HCT116 (cell line): ENCODE results near the gene LBHD1. TPM values are rescaled to one million over a fixed set of nuclear protein-coding genes. Genes with fewer than 3 reads are reported as not detected.

Experiments used
- ATAC-seq: fragments of 200-7000 bp; cut with Tn5 transposase; 2 replicates; pipeline ENCODE4 v1.9.1; 2020; ENCODE audit warnings: mild to moderate bottlenecking, moderate library complexity
- BruUV-seq: library from RNA; stranded (reverse); fragments of 400-500 nt; replicated peaks from 2 replicates; lab custom pipeline; 2021; lab: Mats Ljungman, UMichigan
- CTCF ChIA-PET: fragments of 300-600 bp; sonication (Branson Sonifier 250); formaldehyde crosslinking; loops from one replicate; lab custom pipeline; 2021; ENCODE audit warnings: antibody characterized with exemption; lab: Charles Lee
- POLR2A ChIA-PET: fragments of 300-600, 350-600 bp; sonication (Branson Sonifier 250); formaldehyde crosslinking; loops from one replicate; lab custom pipeline; 2021; ENCODE audit warnings: antibody characterized with exemption; lab: Charles Lee
- RAD21 ChIA-PET, 2 experiments: fragments of 300-600 bp; sonication (Branson Sonifier 250); formaldehyde crosslinking; loops; one replicate each; lab custom pipeline; 2023; ENCODE audit warnings: low total read pairs in 2 of 2; ENCODE audit not compliant: uncharacterized antibody in 2 of 2, unreplicated experiment in 2 of 2, low non-redundant PET in 1 of 2; lab: Charles Lee
- DNase-seq: peaks from one replicate; pipeline ENCODE4 v3.0.0-alpha.2; 2010; ENCODE audit warnings: low read depth, low spot score
- H2AFZ ChIP-seq: fragments of 200-600 bp; shearing (Covaris generic), sonication (generic); 2 replicates; pipeline ENCODE4 v1.6.1; 2017; ENCODE audit warnings: low read depth, mixed run types, mixed read lengths, antibody characterized with exemption, low read length; ENCODE audit not compliant: poor library complexity, severe bottlenecking
- H3K27ac ChIP-seq: 2 replicates; pipeline ENCODE4 v1.5.1; 2012; ENCODE audit warnings: low read depth, low read length
- H3K27me3 ChIP-seq: fragments of 200-600 bp; sonication (generic); 2 replicates; pipeline ENCODE4 v1.6.1; 2016; ENCODE audit warnings: mixed run types, low read length, mixed read lengths; ENCODE audit not compliant: insufficient read depth
- H3K36me3 ChIP-seq, 2 experiments: fragments of 200-500 bp in 1 of 2; fragments of 200-600 bp in 1 of 2; sonication (Bioruptor generic) in 1 of 2; sonication (generic) in 1 of 2; 2 replicates each; pipeline versions ENCODE4 v1.5.1 to v1.6.1; 2014 to 2016; ENCODE audit warnings: low read length in 2 of 2, inconsistent platforms in 1 of 2, mixed read lengths in 1 of 2, mixed run types in 1 of 2; ENCODE audit not compliant: insufficient read depth in 2 of 2, control insufficient read depth in 1 of 2
- H3K4me1 ChIP-seq, 2 experiments: fragments of 200-600 bp in 1 of 2; sonication (generic) in 1 of 2; 2 replicates each; pipeline versions ENCODE4 v1.5.1 to v1.6.1; 2012 to 2017; ENCODE audit warnings: low read length in 2 of 2, inconsistent platforms in 1 of 2, mild to moderate bottlenecking in 1 of 2, mixed read lengths in 1 of 2, mixed run types in 1 of 2, moderate library complexity in 1 of 2; ENCODE audit not compliant: insufficient read depth in 2 of 2, control insufficient read depth in 1 of 2
- H3K4me2 ChIP-seq: fragments of 200-600 bp; sonication (generic); 2 replicates; pipeline ENCODE4 v1.6.1; 2017; ENCODE audit warnings: mixed run types, low read length, mixed read lengths
- H3K4me3 ChIP-seq, 2 experiments: fragments of 200-600 bp in 1 of 2; sonication (generic) in 1 of 2; replicated peaks in 1 of 2; 2 replicates each; pipeline ENCODE4 v1.5.1; 2011 to 2016; ENCODE audit warnings: low read length in 2 of 2, control low read depth in 1 of 2, low read depth in 1 of 2, mild to moderate bottlenecking in 1 of 2, mixed read lengths in 1 of 2, mixed run types in 1 of 2
- H3K79me2 ChIP-seq: fragments of 200-600 bp; sonication (generic); 2 replicates; pipeline ENCODE4 v1.6.1; 2017; ENCODE audit warnings: mild to moderate bottlenecking, mixed run types, low read length, moderate library complexity, mixed read lengths; ENCODE audit not compliant: insufficient read depth
- H3K9ac ChIP-seq: fragments of 200-600 bp; sonication (generic); 2 replicates; pipeline ENCODE4 v1.6.1; 2016; ENCODE audit warnings: low read length, mixed read lengths
- H3K9me2 ChIP-seq: fragments of 200-600 bp; sonication (generic), shearing (Covaris generic); 2 replicates; pipeline ENCODE4 v1.6.1; 2017; ENCODE audit warnings: mixed run types, mild to moderate bottlenecking, moderate library complexity; ENCODE audit not compliant: insufficient read depth
- H3K9me3 ChIP-seq, 2 experiments: fragments of 200-500 bp in 1 of 2; fragments of 200-600 bp in 1 of 2; sonication (Bioruptor generic) in 1 of 2; sonication (generic) in 1 of 2; 2 replicates each; pipeline ENCODE4 v1.6.1; 2014 to 2017; ENCODE audit warnings: low read length in 2 of 2, mixed read lengths in 2 of 2, inconsistent platforms in 1 of 2, low read depth in 1 of 2, mild to moderate bottlenecking in 1 of 2, mixed run types in 1 of 2, moderate library complexity in 1 of 2; ENCODE audit not compliant: control insufficient read depth in 1 of 2, insufficient read depth in 1 of 2
- H4K20me1 ChIP-seq: fragments of 200-600 bp; sonication (generic), shearing (Covaris generic); 2 replicates; pipeline ENCODE4 v1.6.1; 2017; ENCODE audit warnings: mixed run types, mild to moderate bottlenecking, moderate library complexity; ENCODE audit not compliant: insufficient read depth
- ATF3 ChIP-seq: IDR thresholded peaks from 2 replicates; pipeline ENCODE4 v1.6.1; 2012
- EGR1 ChIP-seq: IDR thresholded peaks from 2 replicates; pipeline ENCODE4 v1.6.1; 2012; ENCODE audit warnings: low read depth
- ELF1 ChIP-seq: IDR thresholded peaks from 2 replicates; pipeline ENCODE4 v1.6.1; 2012; ENCODE audit warnings: low read depth, borderline replicate concordance
- EZH2 ChIP-seq: fragments of 200-600 bp; sonication (generic); IDR thresholded peaks from 2 replicates; pipeline ENCODE4 v1.6.1; 2017; ENCODE audit warnings: antibody characterized with exemption, mixed run types
- EZH2phosphoT487 ChIP-seq: fragments of 200-600 bp; IDR thresholded peaks from 2 replicates; pipeline ENCODE4 v1.6.1; 2018; ENCODE audit warnings: antibody characterized with exemption, borderline replicate concordance
- POLR2A ChIP-seq: IDR thresholded peaks from 2 replicates; pipeline ENCODE4 v1.7.0; 2011; ENCODE audit warnings: borderline replicate concordance; ENCODE audit not compliant: insufficient read depth, insufficient read length; ENCODE audit errors: extremely low read depth
- POLR2AphosphoS5 ChIP-seq: IDR thresholded peaks from 2 replicates; pipeline ENCODE4 v1.6.1; 2011; ENCODE audit warnings: mild to moderate bottlenecking, low read depth, low read length, moderate library complexity
- RAD21 ChIP-seq: IDR thresholded peaks from 2 replicates; pipeline ENCODE4 v1.6.1; 2012; ENCODE audit warnings: low read depth, mild to moderate bottlenecking
- SIN3A ChIP-seq: IDR thresholded peaks from 2 replicates; pipeline ENCODE4 v1.6.1; 2012; ENCODE audit warnings: low read depth
- SP1 ChIP-seq: IDR thresholded peaks from 2 replicates; pipeline ENCODE4 v1.6.1; 2012; ENCODE audit warnings: low read depth
- SRF ChIP-seq: IDR thresholded peaks from 2 replicates; pipeline ENCODE4 v1.6.1; 2012; ENCODE audit warnings: low read depth
- ZBTB33 ChIP-seq: IDR thresholded peaks from 2 replicates; pipeline ENCODE4 v1.6.1; 2011; ENCODE audit warnings: mild to moderate bottlenecking, low read length, moderate library complexity; ENCODE audit not compliant: insufficient replicate concordance; ENCODE audit errors: extremely low read depth
- ZFX ChIP-seq: fragments of 450-650 bp; IDR thresholded peaks from 2 replicates; pipeline ENCODE4 v1.6.1; 2017
- ZNF274 ChIP-seq: fragments of 200-500 bp; sonication (Bioruptor generic); IDR thresholded peaks from 2 replicates; pipeline ENCODE4 v1.6.1; 2014; ENCODE audit warnings: mild to moderate bottlenecking, low read depth, low read length, inconsistent platforms
- intact Hi-C: fragments of 100-400 bp; cut with micrococcal nuclease; formaldehyde crosslinking; loops from 2 replicates; pipeline ENCODE4 v1.10.0; 2022
- total RNA-seq: library from RNA; stranded (reverse); gene quantifications from one replicate; pipeline ENCODE4 v1.2.1, GENCODE V29; 2021; ENCODE audit not compliant: unreplicated experiment
- TF ChIP-seq, protein P1 (sequence below): IDR thresholded peaks from 2 replicates; pipeline ENCODE4 v1.6.1; 2012

Gene LBHD1
- total RNA-seq, 1 experiment from 2014 or later, result 14.7 TPM

DNA sequence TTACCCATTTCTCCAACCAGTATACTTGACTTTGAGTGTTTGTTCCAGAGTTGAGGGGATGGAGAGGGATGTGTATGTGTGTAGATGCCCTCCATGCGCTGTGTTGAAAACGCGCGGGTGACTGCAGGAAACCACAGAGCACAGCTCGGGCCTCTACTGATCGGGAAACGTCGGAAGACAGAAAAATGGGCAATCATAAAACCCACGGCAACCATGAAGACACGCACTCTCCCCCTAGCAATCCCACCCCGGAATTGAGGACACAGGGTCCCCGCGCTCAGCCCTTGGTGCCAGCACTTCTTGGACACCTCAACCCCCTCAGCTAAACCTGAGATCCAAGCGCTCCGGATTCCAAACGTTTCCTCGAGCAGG is 845 bp downstream of the LBHD1 start:
- POLR2A ChIA-PET, result interaction anchor here (0.8 to 4.3 kb wide), 17 partner anchors 10 to 276 kb away, joined by 3 to 22 read pairs (median 4); partner anchors contain the start of genes AHNAK, EEF1G, INTS5 and MTA2
- Histone ChIP-seq H3K4me2 (peak overlapping the region; percentile 95), H3K4me3 (peak overlapping the region; percentile 96 to 97), H3K9ac (peak overlapping the region; percentile 100), H3K27ac (peak overlapping the region; percentile 98), H4K20me1 (no peaks in the 10 kb centered on the region), H3K4me1 (peaks cover 39 to 65% of the 10 kb centered on the region in 2 experiments), H3K9me2 (no peaks in the 10 kb centered on the region), H3K9me3 (no peaks in the 10 kb centered on the region), H2AFZ (peak overlapping the region; percentile 1), H3K36me3 (peaks cover 3 to 11% of the 10 kb centered on the region in 2 experiments; a peak in 2 of 4 replicates), H3K27me3 (no peaks in the 10 kb centered on the region)
- BruUV-seq, result no TSS peak
- intact Hi-C loops, result loop anchor here (5.0 to 10.0 kb wide), 3 partner anchors 79 to 116 kb away; partner anchors contain the start of genes POLR2G, TMEM179B and TUT1
- RAD21 ChIA-PET, result no interaction called here
- no peak for DNase-seq
- CTCF ChIA-PET, result interaction anchor here (1.4 to 2.9 kb wide), 2 partner anchors 10 to 69 kb away, joined by 3 to 16 read pairs; partner anchors contain the start of gene MTA2
- peak; percentile 10; the same call in 1 of the 2 replicates for ATAC-seq
- no peak for TF ChIP-seq EGR1
- TF ChIP-seq ATF3, result no peak
- TF ChIP-seq SIN3A, result no peak
- TF ChIP-seq ZFX, result no peak
- TF ChIP-seq POLR2A, result no peak
- TF ChIP-seq EZH2, result no peak
- TF ChIP-seq ELF1, result no peak
- no peak for TF ChIP-seq ZBTB33
- TF ChIP-seq EZH2phosphoT487, result no peak
- no peak for TF ChIP-seq SP1
- no peak for TF ChIP-seq POLR2AphosphoS5
- TF ChIP-seq ZNF274, result no peak
- TF ChIP-seq, protein P1, sequence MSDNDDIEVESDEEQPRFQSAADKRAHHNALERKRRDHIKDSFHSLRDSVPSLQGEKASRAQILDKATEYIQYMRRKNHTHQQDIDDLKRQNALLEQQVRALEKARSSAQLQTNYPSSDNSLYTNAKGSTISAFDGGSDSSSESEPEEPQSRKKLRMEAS, result no peak
- no peak for TF ChIP-seq RAD21
- TF ChIP-seq SRF, result no peak
- TF ChIP-seq, all 23 proteins: peak for 0
- peaks cover 76% of the 10 kb centered on the region for H3K79me2 ChIP-seq
